Esophagus (tissue), 2 donors: ENCODE measurements around the gene RASIP1. TPM values are rescaled to one million over a fixed set of nuclear protein-coding genes. Genes with fewer than 3 reads are reported as not detected.
"Not testable (repeated sequence)": the region's sequence is repeated elsewhere in the genome, so short reads cannot be mapped to it uniquely, and the experiment has no call there.

Source experiments
- H3K27ac ChIP-seq, 2 donors: one replicate each; pipeline ENCODE4 v1.5.1; 2013; ENCODE audit warnings: low read depth in 2 of 2, mild to moderate bottlenecking in 2 of 2, inconsistent platforms in 1 of 2, low read length in 1 of 2, moderate library complexity in 1 of 2
- H3K27me3 ChIP-seq, 2 donors: one replicate each; pipeline ENCODE4 v1.6.1; 2013; ENCODE audit warnings: low read length in 2 of 2, control low read depth in 1 of 2, mild to moderate bottlenecking in 1 of 2; ENCODE audit not compliant: insufficient read depth in 2 of 2, control insufficient read depth in 1 of 2
- H3K36me3 ChIP-seq, 2 donors: one replicate each; pipeline ENCODE4 v1.6.1; 2013; ENCODE audit warnings: low read length in 1 of 2; ENCODE audit not compliant: control insufficient read depth in 2 of 2, insufficient read depth in 2 of 2
- H3K4me1 ChIP-seq, 2 donors: one replicate each; pipeline ENCODE4 v1.6.1; 2013; ENCODE audit warnings: low read length in 1 of 2; ENCODE audit not compliant: control insufficient read depth in 2 of 2, insufficient read depth in 2 of 2
- H3K4me3 ChIP-seq, 2 donors: one replicate each; pipeline ENCODE4 v1.5.1; 2013; ENCODE audit warnings: low read length in 2 of 2, mild to moderate bottlenecking in 2 of 2, low read depth in 1 of 2, moderate library complexity in 1 of 2
- H3K9me3 ChIP-seq, 2 donors: one replicate each; pipeline ENCODE4 v1.6.1; 2013; ENCODE audit warnings: mild to moderate bottlenecking in 2 of 2, low read depth in 1 of 2, low read length in 1 of 2, moderate library complexity in 1 of 2; ENCODE audit not compliant: control insufficient read depth in 2 of 2, insufficient read depth in 1 of 2
- WGBS, 2 donors: extraction: QIAGEN DNeasy Blood & Tissue Kit; methylation state at CpG; one replicate each; pipeline ENCODE4 v1.1.7; 2013; 5-methylcytosine and 5-hydroxymethylcytosine counted together
- polyA plus RNA-seq, 2 donors: library from polyadenylated mRNA; stranded (reverse); fragments of 200-250 nt; gene quantifications; one replicate each; pipeline ENCODE4 v1.2.3, GENCODE V29; 2013
- donor health status: healthy with polysubstance abuse.
- donor health status: Bipolar disorder and iron deficiency.

RASIP1 gene
- polyA plus RNA-seq, 2 donors: 7.0 to 11.4 TPM

- H3K4me3 ChIP-seq: peak overlapping the region in 1 of 2 donors; percentile 12
- H3K36me3 ChIP-seq: no peaks in the 10 kb centered on the region
- WGBS, 2 donors: 53 to 66% methylated on average over 20 of the region's 20 CpGs
- no peaks in the 10 kb centered on the region for H3K9me3 ChIP-seq
- H3K27ac ChIP-seq: peak overlapping the region; percentile 82 to 99
- H3K27me3 ChIP-seq: no peaks in the 10 kb centered on the region
- no peaks in the 10 kb centered on the region for H3K4me1 ChIP-seq
Observed at GRCh38 chr19:48770734-48771472, 30.5 kb upstream of the RASIP1 start.

- Histone ChIP-seq H3K27me3 (no peaks in the 10 kb centered on the region), H3K27ac (peak overlapping the region; percentile 23 to 81), H3K4me1 (no peaks in the 10 kb centered on the region), H3K36me3 (no peaks in the 10 kb centered on the region), H3K4me3 (no peak overlapping the region), H3K9me3 (no peaks in the 10 kb centered on the region)
- 63 to 71% methylated on average over 7 of the region's 7 CpGs for WGBS, 2 donors
Observed at GRCh38 chr19:48770266-48770665, 29.9 kb upstream of the RASIP1 start.

GRCh38 chr19:48768994-48769713 lies 28.7 kb upstream of the RASIP1 start:
- Histone ChIP-seq H3K4me1 (no peaks in the 10 kb centered on the region), H3K36me3 (no peaks in the 10 kb centered on the region), H3K27me3 (no peaks in the 10 kb centered on the region), H3K27ac (no peak overlapping the region), H3K4me3 (no peak overlapping the region), H3K9me3 (no peaks in the 10 kb centered on the region)
- 67 to 85% methylated on average over 11 of the region's 11 CpGs for WGBS, 2 donors

- H3K4me3 ChIP-seq, H3K27ac ChIP-seq, H3K4me1 ChIP-seq, H3K9me3 ChIP-seq, H3K27me3 ChIP-seq, H3K36me3 ChIP-seq: not testable (repeated sequence)
- WGBS, 2 donors: 39 to 44% methylated on average over 6 of the region's 6 CpGs
Observed at GRCh38 chr19:48768171-48768753, 27.9 kb upstream of the RASIP1 start.

- WGBS, 2 donors: 34 to 39% methylated on average over 5 of the region's 5 CpGs
Observed at GRCh38 chr19:48765816-48766215, 25.4 kb upstream of the RASIP1 start.

GRCh38 chr19:48760504-48761205 lies 20.2 kb upstream of the RASIP1 start:
- no peaks in the 10 kb centered on the region for H3K9me3 ChIP-seq
- H3K4me1 ChIP-seq: no peaks in the 10 kb centered on the region
- no peaks in the 10 kb centered on the region for H3K36me3 ChIP-seq
- H3K4me3 ChIP-seq: no peak overlapping the region
- peak overlapping the region in 1 of 2 donors; percentile 61 for H3K27ac ChIP-seq
- no peaks in the 10 kb centered on the region for H3K27me3 ChIP-seq
- WGBS, 2 donors: 63 to 66% methylated on average over 16 of the region's 16 CpGs

More at GRCh38 chr19:48765816-48766215, 25.4 kb upstream of the RASIP1 start:
- not testable (repeated sequence) for H3K27me3 ChIP-seq, H3K9me3 ChIP-seq, H3K36me3 ChIP-seq, H3K4me3 ChIP-seq, H3K4me1 ChIP-seq, H3K27ac ChIP-seq

- Histone ChIP-seq H3K27me3 (no peaks in the 10 kb centered on the region), H3K4me3 (no peak overlapping the region), H3K36me3 (no peaks in the 10 kb centered on the region), H3K9me3 (no peaks in the 10 kb centered on the region), H3K4me1 (peaks cover 0 to 2% of the 10 kb centered on the region in 2 donors), H3K27ac (no peak overlapping the region)
- WGBS, 2 donors: 90 to 92% methylated on average over 14 of the region's 14 CpGs
Observed at GRCh38 chr19:48757741-48758144, 17.3 kb upstream of the RASIP1 start.

GRCh38 chr19:48757089-48757675 lies 16.8 kb upstream of the RASIP1 start:
- H3K4me3 ChIP-seq: no peak overlapping the region
- WGBS, 2 donors: 82 to 87% methylated on average over 11 to 12 of the region's 12 CpGs
- no peaks in the 10 kb centered on the region for H3K36me3 ChIP-seq
- no peaks in the 10 kb centered on the region for H3K9me3 ChIP-seq
- peaks cover 0 to 5% of the 10 kb centered on the region in 2 donors for H3K4me1 ChIP-seq
- no peaks in the 10 kb centered on the region for H3K27me3 ChIP-seq
- no peak overlapping the region for H3K27ac ChIP-seq

GRCh38 chr19:48756686-48757085 lies 16.3 kb upstream of the RASIP1 start:
- H3K27ac ChIP-seq: no peak overlapping the region
- 75 to 79% methylated on average over 9 of the region's 9 CpGs for WGBS, 2 donors
- H3K36me3 ChIP-seq: no peaks in the 10 kb centered on the region
- no peaks in the 10 kb centered on the region for H3K9me3 ChIP-seq
- no peaks in the 10 kb centered on the region for H3K27me3 ChIP-seq
- peaks cover 0 to 5% of the 10 kb centered on the region in 2 donors for H3K4me1 ChIP-seq
- H3K4me3 ChIP-seq: no peak overlapping the region
